Measurements from ENCODE around the gene DMRTC2. TPM values are rescaled to one million over a fixed set of nuclear protein-coding genes. Genes with fewer than 3 reads are reported as not detected.
A peak's percentile ranks its signal among the peaks of the same experiment; 100 is the strongest.

Gene DMRTC2
- total and polyA plus RNA-seq, 9 of the 15 experiments (the other 6 are each of a cell fraction or from before 2014, with no cell fraction given), result 0.03 TPM; not detected in 8

- TF ChIP-seq HDGF (IDR thresholded peaks at IDR 0.05) (peak; percentile 87; the same call in 1 of the 2 replicates), ILK (tag; IDR thresholded peaks at IDR 0.05; ENCODE audit: borderline replicate concordance, low read depth) (no peak), GABPA (tag; conservative IDR thresholded peaks at IDR 0.05; ENCODE audit: low read depth) (peak; percentile 84), ZNF668 (CRISPR knock-in tag; IDR thresholded peaks at IDR 0.05) (no peak), ESRRB (CRISPR knock-in tag; IDR thresholded peaks at IDR 0.05; ENCODE audit: borderline replicate concordance) (no peak), SPI1 (IDR thresholded peaks at IDR 0.05; ENCODE audit: borderline replicate concordance, low read depth, low read length) (no peak), TFE3 (CRISPR knock-in tag; IDR thresholded peaks at IDR 0.05) (no peak), GTF3C2 (IDR thresholded peaks at IDR 0.05; ENCODE audit: borderline replicate concordance, extremely low read depth, insufficient read length) (no peak), SNRNP70 (optimal IDR thresholded peaks at IDR 0.05; ENCODE audit: low read depth, low read length) (no peak), CXXC5 (CRISPR knock-in tag; IDR thresholded peaks at IDR 0.05) (peak; percentile 96), SMAD4 (CRISPR knock-in tag; conservative IDR thresholded peaks at IDR 0.05) (peak; percentile 97), ZNF23 (CRISPR knock-in tag; IDR thresholded peaks at IDR 0.05) (no peak), HNRNPK (IDR thresholded peaks at IDR 0.05; ENCODE audit: low read depth, low read length, poor library complexity, severe bottlenecking) (no peak), RBM25 (IDR thresholded peaks at IDR 0.05; ENCODE audit: low read depth, low read length, severe bottlenecking) (peak; percentile 78), NONO (IDR thresholded peaks at IDR 0.05; ENCODE audit: low read depth in 2 of 2, low read length in 1 of 2) (peak in 1 of 2 experiments; percentile 75; a peak in 1 of 4 replicates), PHTF2 (CRISPR knock-in tag; IDR thresholded peaks at IDR 0.05) (no peak), RAD51 (IDR thresholded peaks at IDR 0.05; ENCODE audit: borderline replicate concordance, low read depth) (peak; percentile 10; the same call in 1 of the 2 replicates), SFPQ (IDR thresholded peaks at IDR 0.05; ENCODE audit: low read depth, low read length) (no peak), TCF15 (CRISPR knock-in tag; IDR thresholded peaks at IDR 0.05) (peak; percentile 87; the same call in 1 of the 2 replicates)
Observed at GRCh38 chr19:41883821-41884733, 39.2 kb downstream of the DMRTC2 start (continued).
